ENCODE results near the gene NRF1.
A peak's percentile ranks its signal among the peaks of the same experiment; 100 is the strongest.
"Not testable (repeated sequence)": the region's sequence is repeated elsewhere in the genome, so short reads cannot be mapped to it uniquely, and the experiment has no call there.

Gene NRF1

GRCh38 chr7:129655811-129656210 lies 44.3 kb downstream of the NRF1 start:
- no peak for DNase-seq (ENCODE audit: low read depth in 2 of 2)
- H3K4me3 ChIP-seq (replicated peaks in 1 of 2; ENCODE audit: low read depth in 2 of 2, low read length in 2 of 2) = no peak overlapping the region
- TF ChIP-seq, protein P1, sequence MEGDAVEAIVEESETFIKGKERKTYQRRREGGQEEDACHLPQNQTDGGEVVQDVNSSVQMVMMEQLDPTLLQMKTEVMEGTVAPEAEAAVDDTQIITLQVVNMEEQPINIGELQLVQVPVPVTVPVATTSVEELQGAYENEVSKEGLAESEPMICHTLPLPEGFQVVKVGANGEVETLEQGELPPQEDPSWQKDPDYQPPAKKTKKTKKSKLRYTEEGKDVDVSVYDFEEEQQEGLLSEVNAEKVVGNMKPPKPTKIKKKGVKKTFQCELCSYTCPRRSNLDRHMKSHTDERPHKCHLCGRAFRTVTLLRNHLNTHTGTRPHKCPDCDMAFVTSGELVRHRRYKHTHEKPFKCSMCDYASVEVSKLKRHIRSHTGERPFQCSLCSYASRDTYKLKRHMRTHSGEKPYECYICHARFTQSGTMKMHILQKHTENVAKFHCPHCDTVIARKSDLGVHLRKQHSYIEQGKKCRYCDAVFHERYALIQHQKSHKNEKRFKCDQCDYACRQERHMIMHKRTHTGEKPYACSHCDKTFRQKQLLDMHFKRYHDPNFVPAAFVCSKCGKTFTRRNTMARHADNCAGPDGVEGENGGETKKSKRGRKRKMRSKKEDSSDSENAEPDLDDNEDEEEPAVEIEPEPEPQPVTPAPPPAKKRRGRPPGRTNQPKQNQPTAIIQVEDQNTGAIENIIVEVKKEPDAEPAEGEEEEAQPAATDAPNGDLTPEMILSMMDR (IDR thresholded peaks at IDR 0.05; ENCODE audit: low read depth, low read length) = no peak

GRCh38 chr7:129657363-129657762 lies 45.8 kb downstream of the NRF1 start:
- no peak for DNase-seq (ENCODE audit: low read depth in 2 of 2)
- no peak overlapping the region for H3K4me3 ChIP-seq (replicated peaks in 1 of 2; ENCODE audit: low read depth in 2 of 2, low read length in 2 of 2)
- TF ChIP-seq, protein P1 (IDR thresholded peaks at IDR 0.05; ENCODE audit: low read depth, low read length) = no peak

DNA sequence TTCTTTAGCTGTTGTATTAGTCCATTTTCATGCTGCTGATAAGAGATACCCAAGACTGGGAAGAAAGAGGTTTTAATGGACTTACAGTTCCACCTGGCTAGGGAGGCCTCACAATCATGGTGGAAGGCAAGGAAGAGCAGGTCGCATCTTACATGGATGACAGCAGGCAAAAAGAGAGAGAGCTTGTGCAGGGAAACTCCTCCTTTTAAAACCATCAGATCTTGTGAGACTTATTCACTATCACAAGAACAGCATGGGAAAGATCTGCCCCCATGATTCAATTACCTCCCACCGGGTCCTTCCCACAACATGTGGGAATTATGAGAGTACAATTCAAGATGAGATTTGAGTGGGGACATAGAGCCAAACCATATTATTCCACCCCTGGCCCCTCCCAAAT lies 48.4 kb downstream of the NRF1 start:
- not testable (repeated sequence) for H3K4me3 ChIP-seq (replicated peaks in 1 of 2; ENCODE audit: low read depth in 2 of 2, low read length in 2 of 2)

DNA sequence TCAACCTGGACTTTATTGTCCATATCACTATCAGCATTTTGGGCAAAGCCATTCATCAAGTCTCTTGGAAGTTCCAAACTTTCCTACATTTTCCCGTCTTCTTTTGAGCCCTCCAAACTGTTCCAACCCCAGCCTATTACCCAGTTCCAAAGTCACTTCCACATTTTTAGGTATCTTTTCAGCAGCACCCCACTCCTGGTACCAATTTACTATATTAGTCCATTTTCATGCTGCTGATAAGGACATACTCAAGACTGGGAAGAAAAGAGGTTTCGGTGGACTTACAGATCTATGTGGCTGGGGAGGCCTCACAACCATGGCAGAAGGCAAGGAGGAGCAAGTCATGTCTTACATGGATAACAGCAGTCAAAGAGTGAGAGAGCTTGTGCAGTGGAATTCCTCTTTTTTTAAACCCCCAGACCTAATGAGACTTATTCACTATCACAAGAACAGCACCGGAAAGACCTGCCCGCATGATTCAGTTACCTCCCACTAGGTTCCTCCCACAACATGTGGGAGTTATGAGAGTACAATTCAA lies 50.2 kb downstream of the NRF1 start:
- DNase-seq (ENCODE audit: low read depth in 2 of 2) = no peak
- TF ChIP-seq, protein P1 (IDR thresholded peaks at IDR 0.05; ENCODE audit: low read depth, low read length) = no peak
- H3K4me3 ChIP-seq (replicated peaks in 1 of 2; ENCODE audit: low read depth in 2 of 2, low read length in 2 of 2) = no peak overlapping the region

More for the DNA sequence above, 48.4 kb downstream of the NRF1 start:
- DNase-seq (ENCODE audit: low read depth in 2 of 2) = not testable (repeated sequence)

- DNase-seq (ENCODE audit: low read depth in 2 of 2); H3K4me3 ChIP-seq (replicated peaks in 1 of 2; ENCODE audit: low read depth in 2 of 2, low read length in 2 of 2): not testable (repeated sequence)
These were observed 51.7 kb downstream of the NRF1 start for GRCh38 chr7:129663240-129663639.

GRCh38 chr7:129664029-129665012 lies 52.8 kb downstream of the NRF1 start:
- TF ChIP-seq, protein P1 (IDR thresholded peaks at IDR 0.05; ENCODE audit: low read depth, low read length) = peak; percentile 42
- H3K4me3 ChIP-seq (replicated peaks in 1 of 2; ENCODE audit: low read depth in 2 of 2, low read length in 2 of 2) = no peak overlapping the region
- peak; percentile 85 to 86 for DNase-seq (ENCODE audit: low read depth in 2 of 2)

GRCh38 chr7:129665013-129665401 lies 53.5 kb downstream of the NRF1 start:
- peak; percentile 92 to 96 for DNase-seq (ENCODE audit: low read depth in 2 of 2)

More at GRCh38 chr7:129665013-129665401, 53.5 kb downstream of the NRF1 start:
- TF ChIP-seq, protein P1 (IDR thresholded peaks at IDR 0.05; ENCODE audit: low read depth, low read length) = no peak
- H3K4me3 ChIP-seq (replicated peaks in 1 of 2; ENCODE audit: low read depth in 2 of 2, low read length in 2 of 2) = no peak overlapping the region
